Breast epithelium (tissue), 4 donors: ENCODE data around the gene DLST. TPM values are rescaled to one million over a fixed set of nuclear protein-coding genes. Genes with fewer than 3 reads are reported as not detected.

ENCODE experiments used
- DNase-seq, 2 donors: peaks; one replicate each; pipeline ENCODE4 v3.0.0-alpha.2; 2019; ENCODE audit warnings: low spot score in 2 of 2
- H3K27ac ChIP-seq, 2 donors: fragments of 200-600 bp; sonication (generic) in 1 of 2; one replicate each; pipeline ENCODE4 v1.5.1; 2016 to 2019; ENCODE audit warnings: mild to moderate bottlenecking in 1 of 2
- H3K27me3 ChIP-seq, 2 donors: fragments of 200-600 bp; sonication (generic) in 1 of 2; one replicate each; pipeline versions ENCODE4 v1.5.1 to v1.6.0; 2017 to 2019; ENCODE audit warnings: control low read depth in 1 of 2, mild to moderate bottlenecking in 1 of 2
- H3K36me3 ChIP-seq: fragments of 200-600 bp; one replicate; pipeline ENCODE4 v1.5.1; 2019
- H3K4me1 ChIP-seq, 2 donors: fragments of 200-600 bp; sonication (generic); one replicate each; pipeline ENCODE4 v1.5.1; 2016 to 2019; ENCODE audit warnings: control low read depth in 1 of 2
- H3K4me3 ChIP-seq, 3 donors: fragments of 200-600 bp; sonication (generic); 1 replicate in 2 of 3; 2 replicates in 1 of 3; pipeline ENCODE4 v1.5.1; 2016 to 2019; ENCODE audit warnings: mild to moderate bottlenecking in 3 of 3, moderate library complexity in 2 of 3
- H3K9me3 ChIP-seq, 2 donors: fragments of 200-600 bp; sonication (generic) in 1 of 2; one replicate each; pipeline ENCODE4 v1.5.1; 2016 to 2019; ENCODE audit warnings: control low read depth in 1 of 2
- POLR2A ChIP-seq: fragments of 450-650 bp; IDR thresholded peaks from one replicate; pipeline ENCODE4 v1.6.1; 2016; ENCODE audit warnings: antibody characterized with exemption, mild to moderate bottlenecking, moderate library complexity
- POLR2AphosphoS5 ChIP-seq, 3 donors: sonication (generic); formaldehyde crosslinking; IDR thresholded peaks; one replicate each; pipeline ENCODE4 v1.6.1; 2017; ENCODE audit warnings: antibody characterized with exemption in 3 of 3
- intact Hi-C: fragments of 100-400 bp; cut with DNase I; formaldehyde crosslinking; loops from one replicate; pipeline ENCODE4 v1.15.1; 2023; ENCODE audit warnings: low total_unique reads
- total RNA-seq, 3 donors: library from RNA; depleted of rRNA; stranded (reverse); fragments of >200 nt; gene quantifications; one replicate each; pipeline ENCODE4 v1.1.0, GENCODE V29; 2016
- TF ChIP-seq, protein P1 (sequence below), 3 donors: fragments of 450-650 bp; IDR thresholded peaks; one replicate each; pipeline ENCODE4 v1.5.1; 2016 to 2017; ENCODE audit warnings: antibody characterized with exemption in 3 of 3, mild to moderate bottlenecking in 3 of 3, moderate library complexity in 3 of 3

The DLST gene
- total RNA-seq, 3 donors from 2014 or later = 73.4 to 104 (median 76.1) TPM

DNA sequence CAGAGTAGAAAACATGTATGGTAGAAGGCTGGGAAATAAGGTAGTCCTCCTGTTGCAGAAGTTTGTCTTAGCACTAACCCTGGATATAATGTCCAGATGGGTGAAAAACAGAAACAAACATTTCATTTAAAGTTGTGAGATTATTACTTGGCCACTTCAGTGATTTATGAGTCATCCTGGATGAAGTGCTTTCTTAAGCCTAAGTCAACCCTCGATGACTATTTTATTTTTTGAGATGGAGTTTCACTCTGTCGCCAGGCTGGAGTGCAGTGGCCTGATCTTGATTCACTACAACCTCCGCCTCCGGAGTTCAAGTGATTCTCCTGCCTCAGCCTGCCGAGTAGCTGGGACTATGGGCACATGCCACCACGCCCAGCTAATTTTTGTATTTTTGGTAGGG, 10.2 kb downstream of the DLST start:
- TF ChIP-seq POLR2A (no peak), POLR2AphosphoS5 (IDR thresholded peaks at IDR 0.05) (no peak)
- TF ChIP-seq, protein P1, sequence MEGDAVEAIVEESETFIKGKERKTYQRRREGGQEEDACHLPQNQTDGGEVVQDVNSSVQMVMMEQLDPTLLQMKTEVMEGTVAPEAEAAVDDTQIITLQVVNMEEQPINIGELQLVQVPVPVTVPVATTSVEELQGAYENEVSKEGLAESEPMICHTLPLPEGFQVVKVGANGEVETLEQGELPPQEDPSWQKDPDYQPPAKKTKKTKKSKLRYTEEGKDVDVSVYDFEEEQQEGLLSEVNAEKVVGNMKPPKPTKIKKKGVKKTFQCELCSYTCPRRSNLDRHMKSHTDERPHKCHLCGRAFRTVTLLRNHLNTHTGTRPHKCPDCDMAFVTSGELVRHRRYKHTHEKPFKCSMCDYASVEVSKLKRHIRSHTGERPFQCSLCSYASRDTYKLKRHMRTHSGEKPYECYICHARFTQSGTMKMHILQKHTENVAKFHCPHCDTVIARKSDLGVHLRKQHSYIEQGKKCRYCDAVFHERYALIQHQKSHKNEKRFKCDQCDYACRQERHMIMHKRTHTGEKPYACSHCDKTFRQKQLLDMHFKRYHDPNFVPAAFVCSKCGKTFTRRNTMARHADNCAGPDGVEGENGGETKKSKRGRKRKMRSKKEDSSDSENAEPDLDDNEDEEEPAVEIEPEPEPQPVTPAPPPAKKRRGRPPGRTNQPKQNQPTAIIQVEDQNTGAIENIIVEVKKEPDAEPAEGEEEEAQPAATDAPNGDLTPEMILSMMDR (IDR thresholded peaks at IDR 0.05) = no peak
- intact Hi-C loops = no loop called here
- Histone ChIP-seq H3K36me3 (peaks cover 23% of the 10 kb centered on the region), H3K27ac (no peak overlapping the region), H3K4me3 (no peak overlapping the region), H3K4me1 (no peaks in the 10 kb centered on the region), H3K27me3 (no peaks in the 10 kb centered on the region), H3K9me3 (no peaks in the 10 kb centered on the region)
- DNase-seq = no peak

DNA sequence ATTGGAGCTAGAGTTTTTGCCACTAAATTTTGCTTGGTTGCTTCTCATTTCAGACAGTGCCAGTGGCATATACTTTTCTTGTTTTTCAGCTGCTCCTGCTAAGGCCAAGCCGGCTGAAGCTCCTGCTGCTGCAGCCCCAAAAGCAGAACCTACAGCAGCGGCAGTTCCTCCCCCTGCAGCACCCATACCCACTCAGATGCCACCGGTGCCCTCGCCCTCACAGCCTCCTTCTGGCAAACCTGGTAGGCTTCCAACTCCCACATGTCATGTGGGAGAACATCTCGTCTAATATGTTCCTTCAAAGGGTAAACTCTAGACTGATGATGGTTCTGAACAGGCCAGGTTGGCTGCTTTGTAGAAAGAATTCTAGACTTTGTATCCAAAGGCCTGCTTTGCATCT, 11.0 kb downstream of the DLST start:
- intact Hi-C loops = no loop called here
- no peak overlapping the region for H3K27ac ChIP-seq
- H3K4me1 ChIP-seq = no peaks in the 10 kb centered on the region
- peaks cover 28% of the 10 kb centered on the region for H3K36me3 ChIP-seq
- no peak for DNase-seq
- no peak overlapping the region for H3K4me3 ChIP-seq
- H3K9me3 ChIP-seq = no peaks in the 10 kb centered on the region
- no peaks in the 10 kb centered on the region for H3K27me3 ChIP-seq
- TF ChIP-seq POLR2AphosphoS5 (IDR thresholded peaks at IDR 0.05) (no peak), POLR2A (no peak)
- TF ChIP-seq, protein P1 (IDR thresholded peaks at IDR 0.05) = no peak

DNA sequence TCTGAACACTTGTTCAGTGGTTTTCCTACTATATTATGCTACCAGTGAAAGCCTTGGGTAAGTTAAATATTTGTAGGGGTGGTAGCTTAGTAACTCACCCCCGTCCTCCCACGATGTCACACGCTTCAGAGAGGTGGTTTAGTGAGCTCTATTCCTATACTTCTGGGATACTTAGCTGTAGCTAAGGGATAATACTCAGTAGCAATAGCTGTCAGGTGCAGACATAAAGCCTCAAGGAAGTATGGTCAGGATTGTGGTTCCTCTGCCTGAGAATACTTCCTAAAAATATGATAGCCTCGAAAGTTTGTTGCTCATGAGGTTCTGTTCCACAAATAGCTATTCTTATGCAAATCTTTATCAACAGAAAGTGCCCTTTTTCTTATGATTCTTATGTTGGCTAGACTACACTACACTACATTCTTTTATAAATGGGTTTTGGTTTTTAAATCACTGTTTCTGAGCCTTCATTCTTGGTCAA, 11.9 kb downstream of the DLST start:
- H3K27ac ChIP-seq = no peak overlapping the region
- no peaks in the 10 kb centered on the region for H3K4me1 ChIP-seq
- no peak for DNase-seq
- intact Hi-C loops = no loop called here
- no peaks in the 10 kb centered on the region for H3K9me3 ChIP-seq
- H3K27me3 ChIP-seq = no peaks in the 10 kb centered on the region
- TF ChIP-seq POLR2A (no peak), POLR2AphosphoS5 (IDR thresholded peaks at IDR 0.05) (no peak)
- TF ChIP-seq, protein P1 (IDR thresholded peaks at IDR 0.05) = no peak
- no peak overlapping the region for H3K4me3 ChIP-seq
- H3K36me3 ChIP-seq = peaks cover 28% of the 10 kb centered on the region

DNA sequence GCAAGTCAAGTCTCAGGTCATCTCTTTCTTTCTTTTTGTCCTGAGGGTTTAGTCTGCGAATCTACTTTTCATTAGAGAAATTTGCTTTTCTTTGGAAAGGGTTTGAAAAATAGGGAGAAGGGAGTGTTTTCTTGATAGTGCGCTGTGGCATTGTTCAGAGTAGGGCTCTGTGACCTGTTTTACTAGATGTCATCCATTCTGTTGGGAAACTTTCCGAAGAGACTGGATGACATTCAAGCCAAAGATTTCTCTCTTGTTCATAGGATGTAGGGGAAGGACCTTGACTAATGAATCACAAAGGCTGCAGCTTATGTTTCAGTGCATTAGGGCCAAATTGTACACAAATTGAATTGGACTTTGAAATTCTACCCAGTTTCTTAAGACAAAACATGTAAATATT, 14.7 kb downstream of the DLST start:
- Histone ChIP-seq H3K36me3 (peaks cover 42% of the 10 kb centered on the region), H3K4me1 (no peaks in the 10 kb centered on the region), H3K9me3 (no peaks in the 10 kb centered on the region), H3K27ac (no peak overlapping the region), H3K4me3 (no peak overlapping the region), H3K27me3 (no peaks in the 10 kb centered on the region)
- intact Hi-C loops = no loop called here
- no peak for DNase-seq
- TF ChIP-seq POLR2AphosphoS5 (IDR thresholded peaks at IDR 0.05) (no peak), POLR2A (no peak)
- TF ChIP-seq, protein P1 (IDR thresholded peaks at IDR 0.05) = no peak

DNA sequence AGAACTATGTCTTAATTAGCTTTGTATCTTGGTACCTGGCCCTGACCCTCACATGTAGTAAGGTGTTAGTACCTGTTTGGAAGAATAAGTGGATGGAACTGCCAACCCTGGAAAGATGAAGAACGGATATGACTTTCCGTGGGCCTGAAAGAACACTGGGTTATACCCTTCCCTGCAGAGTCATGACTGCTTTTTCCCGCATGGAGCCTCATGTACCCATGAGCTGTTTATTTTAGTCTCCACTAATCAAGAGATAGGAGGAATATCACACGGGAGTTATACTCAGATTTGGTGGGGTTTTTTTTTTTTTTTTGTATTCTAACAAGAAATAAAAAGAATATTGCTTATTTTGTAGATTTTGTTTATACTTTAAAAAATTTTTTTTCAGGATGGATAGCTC, 15.9 kb downstream of the DLST start:
- H3K4me3 ChIP-seq = no peak overlapping the region
- H3K4me1 ChIP-seq = no peaks in the 10 kb centered on the region
- no peak for DNase-seq
- peaks cover 37% of the 10 kb centered on the region for H3K36me3 ChIP-seq
- intact Hi-C loops = no loop called here
- TF ChIP-seq POLR2A = no peak
- TF ChIP-seq POLR2AphosphoS5 (IDR thresholded peaks at IDR 0.05) = no peak
- TF ChIP-seq, protein P1 (IDR thresholded peaks at IDR 0.05) = no peak
- no peaks in the 10 kb centered on the region for H3K27me3 ChIP-seq
- no peak overlapping the region for H3K27ac ChIP-seq
- no peaks in the 10 kb centered on the region for H3K9me3 ChIP-seq
